Mesothelial cell of epicardium (in vitro differentiated cells): ENCODE measurements around the gene APC2. TPM values are rescaled to one million over a fixed set of nuclear protein-coding genes. Genes with fewer than 3 reads are reported as not detected.
"Not testable (repeated sequence)": the region's sequence is repeated elsewhere in the genome, so short reads cannot be mapped to it uniquely, and the experiment has no call there.

Source experiments
- DNase-seq, 2 experiments: peaks; one replicate each; pipeline ENCODE4 v3.0.0; 2021; ENCODE audit warnings: low spot score in 2 of 2; ENCODE audit not compliant: unreplicated experiment in 2 of 2
- H3K27ac Mint-ChIP-seq: 2 replicates; pipeline ENCODE4 v1.8.0; 2021; ENCODE audit warnings: mixed read lengths
- H3K27me3 Mint-ChIP-seq: 2 replicates; pipeline ENCODE4 v1.8.0; 2021; ENCODE audit warnings: low read depth, mixed read lengths
- H3K36me3 Mint-ChIP-seq: 2 replicates; pipeline ENCODE4 v1.8.0; 2021; ENCODE audit warnings: mixed read lengths
- H3K4me1 Mint-ChIP-seq: 2 replicates; pipeline ENCODE4 v1.8.0; 2021; ENCODE audit warnings: mixed read lengths
- H3K4me3 Mint-ChIP-seq: 2 replicates; pipeline ENCODE4 v1.8.0; 2021; ENCODE audit warnings: mild to moderate bottlenecking, moderate library complexity, mixed read lengths
- H3K9me3 Mint-ChIP-seq: 2 replicates; pipeline ENCODE4 v1.8.0; 2021; ENCODE audit warnings: mixed read lengths
- total RNA-seq: library from RNA; stranded (reverse); gene quantifications from 3 replicates; pipeline ENCODE4 v1.2.1, GENCODE V29; 2021
- TF ChIP-seq, protein P1 (sequence below): fragments of 200-600 bp; sonication (generic); IDR thresholded peaks from one replicate; pipeline ENCODE4 v1.5.0; 2021; ENCODE audit warnings: antibody characterized with exemption; ENCODE audit not compliant: unreplicated experiment

The APC2 gene
- total RNA-seq, 1 donor from 2014 or later: 2.3 TPM

DNA sequence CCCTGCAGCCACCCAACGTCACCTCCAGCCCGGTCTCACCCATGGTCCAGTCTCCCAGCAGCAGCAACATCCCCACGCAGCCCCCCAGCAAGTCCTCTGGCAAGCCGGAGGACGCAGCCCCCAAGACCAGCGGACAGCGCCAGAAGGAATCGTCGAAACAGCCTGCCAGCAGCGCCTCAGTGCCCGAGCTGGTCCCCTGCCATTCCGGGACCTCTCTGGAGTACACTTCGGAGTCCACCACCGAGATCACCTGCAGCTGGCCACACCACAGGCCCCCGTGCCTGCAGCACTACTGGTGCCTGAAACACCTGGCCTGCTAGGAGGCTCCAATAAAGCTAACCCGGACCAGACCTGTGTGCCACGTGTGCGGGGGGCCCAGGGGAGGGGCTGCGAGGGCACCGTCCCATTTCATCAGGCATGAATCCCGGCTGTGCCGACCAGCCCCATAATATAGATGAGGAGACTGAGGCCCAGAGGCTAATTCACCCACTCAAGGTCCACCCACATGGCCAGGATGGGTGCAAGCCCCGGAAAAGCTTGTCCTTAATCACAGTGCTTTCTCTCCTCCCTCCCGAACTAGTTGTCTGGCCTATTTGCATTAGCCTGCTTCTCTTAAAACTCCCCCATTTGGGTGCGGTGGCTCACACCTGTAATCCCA, 47.8 kb downstream of the APC2 start:
- Mint-ChIP-seq H3K36me3 (no peaks in the 10 kb centered on the region), H3K4me1 (peaks cover 4% of the 10 kb centered on the region), H3K9me3 (no peaks in the 10 kb centered on the region), H3K27ac (no peak overlapping the region), H3K4me3 (no peak overlapping the region), H3K27me3 (peaks cover 25% of the 10 kb centered on the region)
- DNase-seq: no peak
- TF ChIP-seq, protein P1, sequence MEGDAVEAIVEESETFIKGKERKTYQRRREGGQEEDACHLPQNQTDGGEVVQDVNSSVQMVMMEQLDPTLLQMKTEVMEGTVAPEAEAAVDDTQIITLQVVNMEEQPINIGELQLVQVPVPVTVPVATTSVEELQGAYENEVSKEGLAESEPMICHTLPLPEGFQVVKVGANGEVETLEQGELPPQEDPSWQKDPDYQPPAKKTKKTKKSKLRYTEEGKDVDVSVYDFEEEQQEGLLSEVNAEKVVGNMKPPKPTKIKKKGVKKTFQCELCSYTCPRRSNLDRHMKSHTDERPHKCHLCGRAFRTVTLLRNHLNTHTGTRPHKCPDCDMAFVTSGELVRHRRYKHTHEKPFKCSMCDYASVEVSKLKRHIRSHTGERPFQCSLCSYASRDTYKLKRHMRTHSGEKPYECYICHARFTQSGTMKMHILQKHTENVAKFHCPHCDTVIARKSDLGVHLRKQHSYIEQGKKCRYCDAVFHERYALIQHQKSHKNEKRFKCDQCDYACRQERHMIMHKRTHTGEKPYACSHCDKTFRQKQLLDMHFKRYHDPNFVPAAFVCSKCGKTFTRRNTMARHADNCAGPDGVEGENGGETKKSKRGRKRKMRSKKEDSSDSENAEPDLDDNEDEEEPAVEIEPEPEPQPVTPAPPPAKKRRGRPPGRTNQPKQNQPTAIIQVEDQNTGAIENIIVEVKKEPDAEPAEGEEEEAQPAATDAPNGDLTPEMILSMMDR: no peak

- H3K36me3 Mint-ChIP-seq, H3K4me1 Mint-ChIP-seq, DNase-seq, H3K4me3 Mint-ChIP-seq, H3K27ac Mint-ChIP-seq, H3K9me3 Mint-ChIP-seq: not testable (repeated sequence)
- H3K27me3 Mint-ChIP-seq: peaks cover 27% of the 10 kb centered on the region
These were observed 49.3 kb downstream of the APC2 start for GRCh38 chr19:1499231-1499630.

GRCh38 chr19:1501200-1501595, 51.3 kb downstream of the APC2 start:
- no peaks in the 10 kb centered on the region for H3K36me3 Mint-ChIP-seq
- H3K27me3 Mint-ChIP-seq: peaks cover 39% of the 10 kb centered on the region
- no peak for DNase-seq
- no peak overlapping the region for H3K27ac Mint-ChIP-seq
- TF ChIP-seq, protein P1: no peak
- no peaks in the 10 kb centered on the region for H3K9me3 Mint-ChIP-seq
- H3K4me1 Mint-ChIP-seq: peaks cover 12% of the 10 kb centered on the region
- no peak overlapping the region for H3K4me3 Mint-ChIP-seq

- no peak for DNase-seq
- H3K9me3 Mint-ChIP-seq: no peaks in the 10 kb centered on the region
- peaks cover 38% of the 10 kb centered on the region for H3K27me3 Mint-ChIP-seq
- no peaks in the 10 kb centered on the region for H3K36me3 Mint-ChIP-seq
- H3K4me3 Mint-ChIP-seq: peak overlapping the region; percentile 26
- H3K4me1 Mint-ChIP-seq: peaks cover 8% of the 10 kb centered on the region
- TF ChIP-seq, protein P1: no peak
- no peak overlapping the region for H3K27ac Mint-ChIP-seq
These were observed 52.6 kb downstream of the APC2 start for GRCh38 chr19:1502433-1503088.

DNA sequence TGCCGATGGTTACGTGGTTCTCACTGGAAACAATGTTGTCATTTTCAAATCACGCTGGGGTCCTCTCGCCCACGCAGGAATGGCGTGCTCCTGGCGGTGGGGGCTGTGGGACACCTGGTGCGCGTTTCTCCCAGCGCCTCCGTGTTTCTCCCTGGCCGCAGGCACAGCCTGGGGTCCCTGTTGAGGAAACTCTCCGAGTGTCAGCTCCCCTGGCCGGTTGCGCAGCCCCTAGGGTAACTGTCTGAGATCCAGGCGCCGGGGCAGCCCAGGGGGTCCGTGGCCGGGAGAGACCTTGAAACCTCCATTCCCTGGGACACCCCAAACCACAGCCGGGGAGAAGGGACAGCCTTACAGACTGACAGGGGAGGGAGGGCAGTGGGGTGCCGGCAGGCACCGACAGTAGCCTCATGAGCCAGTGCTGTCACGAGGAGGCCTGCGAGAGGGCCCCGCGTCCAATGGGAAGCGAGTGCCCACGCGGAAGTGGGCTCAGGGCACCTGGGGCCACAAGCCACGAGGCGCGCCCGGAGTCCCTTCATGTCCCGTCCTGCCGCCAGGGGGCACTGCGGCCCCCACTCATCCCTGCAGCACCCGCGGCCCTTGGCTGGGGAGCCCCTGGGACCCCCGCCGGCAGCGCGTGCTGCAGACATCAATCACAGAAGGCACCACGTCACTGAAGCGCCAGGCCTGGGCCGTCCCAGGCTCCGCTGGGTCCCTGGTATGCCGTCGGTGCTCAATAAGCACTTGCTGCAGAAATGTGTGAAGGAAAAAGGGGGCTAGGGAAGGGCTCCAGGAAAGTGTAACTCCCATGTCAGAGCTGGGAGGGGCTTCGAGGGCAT, 53.4 kb downstream of the APC2 start:
- no peaks in the 10 kb centered on the region for H3K9me3 Mint-ChIP-seq
- peak in 1 of 2 experiments; percentile 64 for DNase-seq
- H3K36me3 Mint-ChIP-seq: no peaks in the 10 kb centered on the region
- no peak overlapping the region for H3K27ac Mint-ChIP-seq
- peaks cover 41% of the 10 kb centered on the region for H3K27me3 Mint-ChIP-seq
- H3K4me3 Mint-ChIP-seq: peak overlapping the region; percentile 24
- H3K4me1 Mint-ChIP-seq: peaks cover 12% of the 10 kb centered on the region
- TF ChIP-seq, protein P1: peak; percentile 82
